Left ventricle myocardium inferior (tissue), 1 donor: ENCODE data around the gene TIGD3. TPM values are rescaled to one million over a fixed set of nuclear protein-coding genes. Genes with fewer than 3 reads are reported as not detected.

ENCODE experiments used
- DNase-seq: peaks from one replicate; pipeline ENCODE4 v3.0.0-alpha.2; 2020
- H3K27ac ChIP-seq: fragments of 200-600 bp; replicated peaks from 2 replicates; pipeline ENCODE4 v1.8.0; 2021
- H3K27me3 ChIP-seq: fragments of 200-600 bp; 2 replicates; pipeline ENCODE4 v1.8.0; 2021; ENCODE audit warnings: low read depth
- H3K36me3 ChIP-seq: fragments of 200-600 bp; 2 replicates; pipeline ENCODE4 v1.8.0; 2021
- H3K4me1 ChIP-seq: fragments of 200-600 bp; 2 replicates; pipeline ENCODE4 v1.8.0; 2021
- H3K4me3 ChIP-seq: fragments of 200-600 bp; 2 replicates; pipeline ENCODE4 v1.8.0; 2021; ENCODE audit warnings: mild to moderate bottlenecking, moderate library complexity
- H3K9me3 ChIP-seq: fragments of 200-600 bp; replicated peaks from 2 replicates; pipeline ENCODE4 v1.8.0; 2021
- intact Hi-C: fragments of 100-400 bp; cut with micrococcal nuclease; formaldehyde crosslinking; loops from one replicate; pipeline ENCODE4 v1.11.0; 2022
- total RNA-seq: library from RNA; stranded (reverse); fragmentation: NEBNext Ultra II Directional; extraction: Animal tissue kit (Norgen Biotek cat#: 25700); gene quantifications from one replicate; pipeline ENCODE4 v1.2.1, GENCODE V29; 2021
- TF ChIP-seq, protein P1 (sequence below): fragments of 200-600 bp; IDR thresholded peaks from 2 replicates; pipeline ENCODE4 v1.8.0; 2021; ENCODE audit warnings: antibody characterized with exemption, mild to moderate bottlenecking, borderline replicate concordance
- donor health status: DM: no; HTN: yes; CAD: no; lungs with severe emphysema.

The TIGD3 gene
- total RNA-seq, 1 donor from 2014 or later = 0.44 TPM

DNA sequence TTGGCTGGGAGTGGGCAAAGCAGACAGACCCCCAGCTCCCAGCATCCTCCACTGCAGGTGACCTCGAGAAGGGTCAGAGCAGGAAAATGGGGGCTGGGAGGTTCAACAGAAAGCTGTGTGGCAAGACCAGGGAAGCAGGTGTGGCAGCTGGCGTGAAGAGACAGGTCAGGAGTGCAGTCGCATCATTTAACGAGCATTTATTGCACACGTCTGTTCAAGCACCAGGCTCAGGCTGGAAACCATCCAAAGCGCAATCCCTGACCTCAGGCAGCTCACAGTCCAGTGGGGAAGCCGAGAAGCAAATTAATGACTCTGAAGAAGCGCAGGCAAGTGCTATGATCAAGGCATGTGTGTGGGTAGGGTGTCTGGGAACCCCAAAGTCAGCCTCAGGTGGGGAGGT is 20.5 kb downstream of the TIGD3 start:
- H3K27ac ChIP-seq = no peak overlapping the region
- no peaks in the 10 kb centered on the region for H3K36me3 ChIP-seq
- DNase-seq = no peak
- no peaks in the 10 kb centered on the region for H3K27me3 ChIP-seq
- H3K4me1 ChIP-seq = peaks cover 34% of the 10 kb centered on the region
- intact Hi-C loops = no loop called here
- H3K9me3 ChIP-seq = no peaks in the 10 kb centered on the region
- H3K4me3 ChIP-seq = no peak overlapping the region
- TF ChIP-seq, protein P1, sequence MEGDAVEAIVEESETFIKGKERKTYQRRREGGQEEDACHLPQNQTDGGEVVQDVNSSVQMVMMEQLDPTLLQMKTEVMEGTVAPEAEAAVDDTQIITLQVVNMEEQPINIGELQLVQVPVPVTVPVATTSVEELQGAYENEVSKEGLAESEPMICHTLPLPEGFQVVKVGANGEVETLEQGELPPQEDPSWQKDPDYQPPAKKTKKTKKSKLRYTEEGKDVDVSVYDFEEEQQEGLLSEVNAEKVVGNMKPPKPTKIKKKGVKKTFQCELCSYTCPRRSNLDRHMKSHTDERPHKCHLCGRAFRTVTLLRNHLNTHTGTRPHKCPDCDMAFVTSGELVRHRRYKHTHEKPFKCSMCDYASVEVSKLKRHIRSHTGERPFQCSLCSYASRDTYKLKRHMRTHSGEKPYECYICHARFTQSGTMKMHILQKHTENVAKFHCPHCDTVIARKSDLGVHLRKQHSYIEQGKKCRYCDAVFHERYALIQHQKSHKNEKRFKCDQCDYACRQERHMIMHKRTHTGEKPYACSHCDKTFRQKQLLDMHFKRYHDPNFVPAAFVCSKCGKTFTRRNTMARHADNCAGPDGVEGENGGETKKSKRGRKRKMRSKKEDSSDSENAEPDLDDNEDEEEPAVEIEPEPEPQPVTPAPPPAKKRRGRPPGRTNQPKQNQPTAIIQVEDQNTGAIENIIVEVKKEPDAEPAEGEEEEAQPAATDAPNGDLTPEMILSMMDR = no peak

DNA sequence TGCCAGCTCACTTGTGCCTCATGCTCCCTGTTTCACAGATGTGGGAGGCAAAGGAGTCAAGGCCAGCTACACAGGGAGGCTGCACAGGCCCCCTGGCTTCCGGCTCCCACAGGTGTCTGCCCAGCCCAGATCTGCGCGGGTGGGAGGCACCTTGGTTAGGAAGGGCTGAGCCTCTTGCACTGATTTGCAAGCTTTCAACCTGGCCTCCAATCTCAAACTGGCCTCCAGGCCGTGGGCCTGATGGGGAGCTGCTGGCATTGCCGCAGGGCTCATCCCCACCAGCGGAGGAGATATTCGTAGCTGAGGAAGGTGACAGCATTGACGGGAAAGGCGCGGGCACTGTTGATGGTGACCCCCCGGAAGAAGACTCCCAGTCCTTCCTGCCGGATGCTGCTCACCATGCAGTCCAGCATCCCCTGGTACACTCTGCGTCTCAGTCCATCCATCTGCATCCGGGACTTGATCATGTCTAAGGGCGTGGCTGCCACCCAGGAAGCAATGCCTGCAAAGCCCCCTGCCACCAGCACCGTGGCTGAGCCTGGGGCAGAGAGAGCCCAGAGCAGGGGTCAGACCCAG is 21.7 kb downstream of the TIGD3 start:
- Histone ChIP-seq H3K9me3 (no peaks in the 10 kb centered on the region), H3K4me1 (peaks cover 33% of the 10 kb centered on the region), H3K27me3 (no peaks in the 10 kb centered on the region), H3K4me3 (no peak overlapping the region), H3K36me3 (no peaks in the 10 kb centered on the region), H3K27ac (no peak overlapping the region)
- no peak for DNase-seq
- intact Hi-C loops = no loop called here
- TF ChIP-seq, protein P1 = no peak

DNA sequence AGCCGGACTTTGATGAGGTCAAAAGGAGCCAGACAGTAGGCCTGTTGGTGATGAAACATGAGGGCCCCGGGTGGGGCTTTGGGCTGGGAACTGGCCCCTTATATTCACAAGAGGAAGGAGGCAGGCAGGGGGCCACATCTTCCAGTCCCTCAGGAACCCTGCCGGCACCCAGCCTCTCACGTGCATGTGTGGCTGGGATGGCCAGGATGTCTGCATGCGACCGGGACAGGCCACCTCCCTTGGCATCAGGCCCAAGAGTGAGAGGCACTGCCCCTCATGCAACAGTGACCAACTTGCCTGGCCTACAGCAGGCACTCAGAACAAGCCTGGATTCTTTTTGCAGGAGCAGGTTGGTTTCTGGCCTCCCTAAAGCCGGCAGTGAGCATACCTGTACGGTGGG is 22.5 kb downstream of the TIGD3 start:
- Histone ChIP-seq H3K9me3 (no peaks in the 10 kb centered on the region), H3K4me3 (no peak overlapping the region), H3K36me3 (no peaks in the 10 kb centered on the region), H3K27ac (no peak overlapping the region), H3K27me3 (no peaks in the 10 kb centered on the region), H3K4me1 (peaks cover 33% of the 10 kb centered on the region)
- TF ChIP-seq, protein P1 = no peak
- intact Hi-C loops = no loop called here
- no peak for DNase-seq

DNA sequence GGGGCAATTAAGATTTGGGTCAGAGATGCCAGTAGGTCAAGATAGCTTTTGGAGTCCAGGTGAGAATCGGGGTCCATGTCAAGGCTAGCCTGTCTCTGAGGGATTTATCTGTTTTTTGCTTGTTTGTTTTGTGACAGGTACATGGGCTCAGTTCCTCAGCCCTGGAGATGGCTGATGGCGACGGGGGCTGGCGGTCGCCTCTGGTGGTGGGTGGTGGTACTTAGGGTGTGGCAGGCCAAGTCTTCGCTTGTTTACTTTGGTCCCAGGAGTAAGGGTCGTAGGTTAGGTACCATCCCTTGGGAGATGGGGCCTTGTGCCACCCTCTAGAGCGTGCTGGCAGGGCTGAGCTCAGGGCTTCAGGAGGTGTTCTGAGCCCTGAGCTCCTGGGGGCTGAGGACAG is 23.2 kb downstream of the TIGD3 start:
- Histone ChIP-seq H3K36me3 (no peaks in the 10 kb centered on the region), H3K4me3 (no peak overlapping the region), H3K9me3 (no peaks in the 10 kb centered on the region), H3K27me3 (no peaks in the 10 kb centered on the region), H3K4me1 (peaks cover 34% of the 10 kb centered on the region), H3K27ac (no peak overlapping the region)
- intact Hi-C loops = no loop called here
- TF ChIP-seq, protein P1 = no peak
- no peak for DNase-seq

DNA sequence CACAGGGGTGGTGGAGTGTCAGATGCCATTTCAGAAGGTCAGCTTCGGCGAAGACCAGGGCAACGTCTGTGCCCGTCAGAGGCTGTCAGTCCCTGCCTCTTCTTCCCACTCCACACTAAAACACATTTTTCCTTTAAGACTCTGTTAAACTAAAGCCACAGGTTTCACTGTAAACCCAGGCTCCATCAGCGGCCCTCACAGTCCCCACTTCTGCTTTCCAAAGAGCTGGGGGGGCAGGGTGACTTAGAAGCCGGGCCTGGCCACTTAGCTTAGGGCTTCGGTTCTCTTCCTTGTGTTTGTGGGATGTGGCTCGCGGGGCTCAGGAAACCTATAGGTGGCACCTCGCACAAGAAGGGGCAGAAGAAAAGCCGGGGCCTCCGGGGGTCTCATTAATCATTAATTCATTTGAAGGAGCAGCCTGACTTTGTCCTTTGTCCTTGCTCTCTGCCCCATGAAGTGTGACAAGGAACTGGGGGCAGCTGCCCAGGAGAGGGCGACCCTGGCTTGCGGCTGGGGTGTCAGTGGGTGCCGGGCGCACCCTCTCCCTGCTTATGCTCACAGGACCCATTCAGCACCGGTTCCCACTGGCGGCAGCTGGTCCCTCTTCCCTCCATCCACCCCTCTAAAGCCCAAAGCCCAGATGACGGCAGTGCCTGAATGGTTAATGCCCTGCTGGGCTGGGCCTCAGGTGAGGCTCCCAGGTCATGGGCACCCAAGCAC is 23.8 kb downstream of the TIGD3 start:
- Histone ChIP-seq H3K27me3 (no peaks in the 10 kb centered on the region), H3K4me3 (no peak overlapping the region), H3K36me3 (no peaks in the 10 kb centered on the region), H3K4me1 (peaks cover 40% of the 10 kb centered on the region), H3K9me3 (no peaks in the 10 kb centered on the region), H3K27ac (no peak overlapping the region)
- DNase-seq = no peak
- TF ChIP-seq, protein P1 = no peak
- intact Hi-C loops = no loop called here
